NCI-H524 (cell line): ENCODE measurements around the gene CELSR3.
A peak's percentile ranks its signal among the peaks of the same experiment; 100 is the strongest.

ENCODE experiments used
- DNase-seq, 2 experiments: peaks; one replicate each; lab custom pipeline; 2025; lab: John Stamatoyannopoulos, UW

Gene CELSR3

DNA sequence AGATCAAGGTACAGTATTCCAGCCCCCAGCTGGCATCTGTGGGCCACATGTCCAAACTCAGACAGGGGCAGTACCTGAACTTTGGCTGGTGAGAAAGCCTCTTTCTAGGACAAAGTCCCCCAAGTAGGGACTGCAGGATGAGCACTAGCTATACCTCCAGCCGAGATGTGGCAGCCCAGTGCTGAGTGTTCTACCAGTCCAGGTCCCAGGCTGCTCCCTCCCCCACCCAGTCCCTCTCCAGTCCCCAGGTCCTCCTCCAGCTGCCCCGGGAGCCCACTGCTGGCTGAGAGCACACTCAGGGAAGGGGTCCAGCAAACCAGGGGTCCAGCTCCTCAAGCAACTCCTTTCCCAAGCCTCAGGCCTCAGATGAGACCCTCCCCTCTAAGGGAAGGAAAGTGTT, 28.9 kb downstream of the CELSR3 start:
- no peak for DNase-seq

GRCh38 chr3:48633256-48633655, 29.4 kb downstream of the CELSR3 start:
- no peak for DNase-seq

DNA sequence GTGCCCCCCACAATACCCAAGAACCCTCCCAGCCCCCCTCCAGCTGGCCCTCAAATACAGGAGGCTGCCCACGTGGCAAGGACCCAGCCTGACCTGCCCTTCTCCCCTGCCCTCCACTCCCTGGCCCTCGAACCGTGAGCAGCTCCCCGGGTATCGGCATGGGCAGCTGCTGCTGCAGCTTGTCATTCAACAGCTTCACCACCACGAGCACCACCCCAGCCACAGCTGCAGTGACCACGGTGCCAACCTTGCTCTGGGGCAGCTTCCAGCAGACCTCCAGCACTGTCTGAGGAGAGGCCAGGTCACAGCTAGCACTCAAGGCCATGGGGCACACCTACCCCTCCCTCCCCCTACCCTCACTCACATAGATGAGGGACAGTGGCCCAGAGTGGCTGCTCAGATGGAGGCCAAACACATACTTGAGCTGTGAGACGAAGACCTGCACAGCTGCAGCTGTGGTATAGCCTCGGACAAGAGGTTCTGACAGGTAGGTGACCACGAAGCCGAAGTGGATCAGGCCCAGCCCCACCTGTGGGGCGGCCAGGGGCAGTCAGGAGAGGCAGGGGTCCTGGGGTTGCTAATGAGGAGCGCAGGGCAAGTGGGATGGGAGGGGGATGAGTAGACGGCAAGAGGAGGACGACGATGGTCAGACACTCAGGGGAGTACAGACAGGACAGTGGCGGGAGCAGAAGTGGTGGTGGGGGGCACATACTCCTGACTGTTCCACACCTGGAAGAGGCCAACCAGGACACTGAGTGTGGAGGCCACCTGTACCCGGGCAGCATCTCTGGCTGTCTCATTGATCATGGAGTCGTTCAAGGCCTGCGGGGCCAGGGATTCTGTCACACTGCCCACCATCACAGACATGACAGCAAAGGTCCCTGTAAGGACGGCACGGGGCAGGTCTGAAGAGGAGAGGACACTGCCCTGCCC, 30.9 kb downstream of the CELSR3 start:
- no peak for DNase-seq

GRCh38 chr3:48630833-48631232, 31.9 kb downstream of the CELSR3 start:
- DNase-seq = no peak

DNA sequence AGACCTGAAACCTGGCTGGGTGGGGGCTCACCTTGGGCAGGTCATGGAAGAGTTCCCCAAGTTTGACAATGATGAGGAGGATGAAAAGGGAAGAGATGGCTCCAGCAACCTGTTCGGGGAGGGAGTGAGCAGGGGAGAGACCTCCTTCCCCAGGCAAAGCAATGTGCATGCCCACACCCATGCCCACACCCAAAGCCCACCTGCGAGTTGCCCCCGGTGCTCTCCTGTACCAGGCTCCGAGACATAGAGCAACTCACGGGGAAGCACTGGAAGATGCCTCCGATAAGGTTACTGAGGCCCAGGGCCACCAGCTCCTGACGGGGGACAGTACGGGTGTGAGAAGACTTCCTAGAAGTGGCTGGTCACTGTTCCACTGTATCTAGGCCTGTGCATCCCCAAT, 32.3 kb downstream of the CELSR3 start:
- no peak for DNase-seq

GRCh38 chr3:48629894-48630293, 32.8 kb downstream of the CELSR3 start:
- DNase-seq = no peak

DNA sequence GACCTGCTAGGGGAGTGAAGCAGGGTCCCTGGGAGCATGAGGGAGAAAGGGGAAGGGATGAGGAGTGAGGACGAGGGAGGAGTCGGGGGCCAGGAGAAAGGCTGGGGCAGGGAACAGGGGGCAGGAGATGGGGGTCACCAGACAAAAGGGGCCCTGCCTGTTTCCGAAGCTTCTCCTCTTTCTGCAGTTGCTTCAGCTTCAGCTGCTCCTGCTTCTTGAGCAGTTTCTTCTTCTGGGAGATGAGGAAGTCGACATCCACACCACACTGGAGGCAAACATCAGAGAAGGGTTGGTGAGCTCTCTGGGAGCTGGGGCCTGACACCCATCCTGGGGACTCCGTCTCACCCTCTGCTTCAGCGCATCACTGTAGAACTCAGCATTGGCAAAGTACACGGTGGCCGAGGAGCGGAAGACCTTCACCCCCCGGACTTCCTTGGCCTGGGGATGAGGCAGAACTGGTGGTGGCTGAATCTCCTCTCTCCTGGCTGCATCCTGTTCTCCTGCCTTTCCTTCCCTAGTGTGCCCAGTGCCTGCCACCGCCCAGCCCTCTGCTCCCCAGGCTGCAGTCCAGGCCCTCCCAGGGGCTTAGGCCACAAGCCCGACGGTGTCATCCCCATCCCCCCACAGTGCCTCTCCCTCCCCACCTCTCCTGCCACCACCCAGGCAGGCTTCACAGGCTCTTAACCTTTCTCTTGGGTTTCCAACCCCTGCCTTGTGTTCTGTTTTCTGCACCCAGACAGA, 34.2 kb downstream of the CELSR3 start:
- no peak for DNase-seq

DNA sequence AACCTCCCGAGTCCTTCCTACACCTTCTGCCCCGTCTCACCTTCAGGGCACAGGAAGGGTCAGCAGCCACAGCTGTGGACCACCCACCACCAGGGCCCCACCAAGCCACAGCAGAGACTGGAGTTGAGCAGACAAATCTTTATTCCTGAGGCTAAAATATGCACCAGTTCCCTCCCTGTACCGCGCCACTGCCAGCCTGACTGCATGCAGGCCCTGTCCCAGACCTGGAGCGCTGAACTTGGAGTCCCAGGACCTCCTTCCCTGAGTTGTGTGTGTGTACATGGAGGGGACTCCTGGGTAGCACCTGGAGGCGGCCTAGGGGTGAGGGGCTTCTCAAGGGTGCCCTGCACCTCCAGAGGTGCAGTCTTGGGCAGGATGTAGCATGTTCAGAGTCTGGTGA, 37.1 kb downstream of the CELSR3 start:
- no peak for DNase-seq

GRCh38 chr3:48624767-48625166, 37.9 kb downstream of the CELSR3 start:
- DNase-seq = no peak

DNA sequence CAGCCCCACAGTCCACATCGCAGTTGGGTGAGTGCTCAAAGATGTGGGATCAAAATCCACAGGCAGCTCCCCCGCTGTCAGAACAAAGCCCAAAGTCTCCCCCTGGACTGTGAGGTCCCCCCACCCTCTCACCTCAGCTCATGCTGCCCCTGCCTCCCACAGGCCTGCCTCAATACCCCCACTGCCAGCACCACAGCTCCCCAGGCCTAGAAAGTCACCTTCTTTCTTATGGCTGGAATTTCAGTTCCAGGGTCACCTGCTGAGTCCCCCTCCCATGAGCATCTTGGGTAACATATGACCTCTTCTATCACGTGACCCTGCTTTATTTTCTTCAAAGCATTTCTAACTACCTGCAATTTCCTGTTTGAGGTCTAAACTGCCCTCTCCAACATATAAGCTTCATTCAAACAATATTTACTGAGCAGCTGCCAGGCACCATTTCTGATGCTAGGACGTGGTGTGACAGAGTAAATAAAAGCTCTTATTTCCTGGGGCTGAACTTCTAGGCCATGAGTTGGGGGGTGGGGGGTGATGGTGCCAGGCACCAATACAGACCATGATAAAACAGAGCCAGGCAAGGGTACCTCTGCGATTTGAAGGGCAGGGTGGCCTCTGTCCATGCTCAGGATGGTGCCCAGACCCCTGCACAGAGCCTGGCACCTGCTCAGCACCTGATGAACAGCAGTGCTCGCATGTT, 38.7 kb downstream of the CELSR3 start:
- DNase-seq = no peak

DNA sequence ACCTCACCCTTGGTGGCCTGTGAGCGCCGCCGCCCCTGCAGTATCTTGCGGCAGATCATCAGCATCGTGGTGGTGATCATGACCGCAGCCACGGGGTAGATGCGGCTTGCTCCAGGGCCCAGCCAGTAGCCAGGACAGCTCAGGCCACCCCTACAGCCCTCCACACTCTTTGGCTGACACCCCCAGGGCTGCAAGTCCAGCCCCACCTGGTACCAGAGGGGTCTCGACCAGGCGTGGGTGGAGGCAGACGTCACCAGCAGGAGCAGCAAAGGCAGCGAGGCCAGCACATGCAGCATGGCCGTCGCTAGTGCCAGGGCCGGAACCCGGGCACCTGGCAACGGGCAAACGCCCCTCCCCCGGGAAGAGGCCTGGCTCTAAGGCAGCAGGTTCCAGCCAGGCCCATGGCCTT, 41.2 kb downstream of the CELSR3 start, which contains the start of gene TMEM89:
Gene TMEM89 (minus strand): TSS at position 309 of the 409 bp plus-strand sequence. CDS start 13 bp downstream, at position 296.
- DNase-seq = no peak

DNA sequence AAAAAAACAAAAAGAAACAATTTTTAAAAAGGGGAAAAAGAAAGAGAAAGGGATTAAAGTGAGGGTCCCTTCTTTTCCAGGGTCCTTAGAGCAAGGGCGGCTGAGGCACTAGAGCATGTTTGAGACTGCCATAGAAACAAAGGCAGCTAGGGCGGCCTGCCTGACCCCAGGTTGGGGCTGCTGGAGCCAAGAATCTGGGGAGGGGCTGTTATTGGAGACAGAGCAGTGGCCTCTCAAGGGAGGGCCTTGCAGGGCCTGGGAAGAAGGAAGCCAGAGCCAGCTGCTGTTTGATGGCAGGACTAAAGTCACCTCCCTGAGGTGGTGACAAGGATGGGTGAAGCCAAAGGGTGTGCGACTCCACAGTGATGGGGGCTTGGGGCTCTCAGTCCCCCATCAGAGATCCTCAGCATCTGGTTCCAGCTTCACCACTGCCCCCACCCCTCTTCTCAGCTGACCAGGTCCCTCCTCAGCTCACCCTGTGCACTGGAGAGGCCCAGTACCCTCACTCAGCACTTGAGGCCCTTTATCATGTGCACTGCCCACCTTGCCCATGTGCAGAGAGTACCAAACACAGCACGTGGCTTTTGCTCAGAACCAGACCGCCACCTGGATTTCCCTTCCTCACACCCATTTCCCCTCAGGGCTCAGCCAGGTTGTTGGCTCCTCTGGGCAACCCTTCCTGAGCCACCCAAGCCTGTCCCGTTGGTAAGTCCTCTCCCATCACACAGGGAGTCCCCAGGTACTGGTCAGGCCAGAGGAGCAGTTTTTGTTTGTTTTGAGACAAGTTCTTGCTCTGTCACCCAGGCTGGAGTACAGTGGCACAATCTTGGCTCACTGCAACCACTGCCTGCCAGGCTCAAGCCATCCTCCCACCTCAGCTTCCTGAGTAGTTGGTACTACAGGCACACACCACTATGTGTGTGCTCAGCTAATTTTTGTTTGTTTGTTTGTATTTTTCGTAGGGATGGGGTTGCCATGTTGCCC, 42.9 kb downstream of the CELSR3 start:
- DNase-seq = no peak

GRCh38 chr3:48617559-48617958, 45.1 kb downstream of the CELSR3 start:
- no peak for DNase-seq

DNA sequence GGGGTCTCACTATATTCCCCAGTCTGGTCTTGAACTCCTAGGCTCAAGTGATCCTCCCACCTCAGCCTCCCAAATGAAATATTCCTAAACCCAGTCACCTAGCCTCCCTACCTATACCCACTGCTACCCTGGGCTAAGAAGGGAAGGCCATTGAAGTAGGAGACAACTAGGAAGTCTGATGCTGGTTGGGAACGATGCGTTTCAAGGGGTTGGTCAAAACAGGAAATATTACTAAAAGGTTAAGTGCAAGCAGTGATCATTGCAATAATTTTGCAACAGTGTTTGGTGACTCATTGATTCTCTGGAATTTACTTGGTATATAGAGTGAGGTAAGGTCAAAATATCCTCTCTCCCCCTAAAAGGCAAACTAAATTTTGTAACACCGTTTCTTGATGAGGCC, 48.6 kb downstream of the CELSR3 start:
- no peak for DNase-seq

- DNase-seq = no peak
Observed at GRCh38 chr3:48612309-48612708, 50.4 kb downstream of the CELSR3 start.

GRCh38 chr3:48609088-48610005, 53.3 kb downstream of the CELSR3 start, which contains the start of gene UQCRC1:
Gene UQCRC1 (minus strand): TSS chr3:48609646. CDS start chr3:48609620, 26 bp downstream.
- DNase-seq = peak; percentile 67 to 89

DNA sequence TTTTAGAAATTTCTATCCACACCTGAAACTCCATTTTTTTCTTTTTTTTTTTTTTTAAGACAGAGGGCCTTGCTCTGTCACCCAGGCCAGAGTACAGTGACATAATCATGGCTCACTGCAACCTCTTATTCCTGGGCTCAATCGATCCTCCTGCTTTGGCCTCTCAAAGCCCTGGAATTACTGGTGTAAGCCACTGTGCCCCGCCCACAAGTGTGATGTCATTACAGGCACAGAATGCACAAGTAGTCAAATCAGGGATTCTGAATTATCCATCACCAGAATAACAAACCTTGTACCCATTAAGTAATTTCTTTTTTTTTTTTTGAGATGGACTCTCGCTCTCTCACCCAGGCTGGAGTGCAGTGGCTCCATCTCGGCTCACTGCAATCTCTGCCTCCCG, 55.2 kb downstream of the CELSR3 start:
- DNase-seq = no peak

DNA sequence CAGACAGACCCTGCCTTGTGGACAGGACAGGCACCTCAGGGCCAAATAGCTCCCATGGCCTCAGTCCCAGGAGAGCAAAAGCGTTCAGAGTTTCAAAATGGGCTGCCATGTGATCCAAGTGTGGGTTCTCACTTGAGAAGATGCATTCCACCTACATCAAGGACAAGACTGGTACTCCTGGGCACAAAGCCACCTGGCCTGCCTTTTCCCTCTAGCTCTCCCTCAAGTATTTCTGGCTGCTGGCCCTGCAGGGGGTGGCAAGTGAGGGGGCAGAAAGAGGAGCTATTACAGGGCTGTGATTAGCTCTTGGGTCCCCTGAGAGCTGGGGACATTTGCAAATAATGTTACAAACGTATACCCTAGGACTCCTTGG, 61.1 kb downstream of the CELSR3 start:
- DNase-seq = no peak

- no peak for DNase-seq
Observed at GRCh38 chr3:48600711-48601621, 61.7 kb downstream of the CELSR3 start.
